SU-DHL-6 (cell line): ENCODE measurements around the gene ZNF385C.

Experiments
- H2AFZ ChIP-seq: fragments of 200-600 bp; sonication (generic); 2 replicates; pipeline ENCODE4 v1.6.1; 2014; ENCODE audit warnings: low read depth, mild to moderate bottlenecking, moderate library complexity, mixed read lengths, antibody characterized with exemption, low read length; ENCODE audit not compliant: severe bottlenecking
- H3F3A ChIP-seq: fragments of 200-600 bp; shearing (Covaris generic); 2 replicates; pipeline ENCODE4 v1.6.0; 2016; ENCODE audit warnings: antibody characterized with exemption, mild to moderate bottlenecking; ENCODE audit not compliant: insufficient read depth
- H3K27ac ChIP-seq: fragments of 200-600 bp; sonication (generic); 2 replicates; pipeline ENCODE4 v1.5.1; 2016; ENCODE audit warnings: low read depth, mild to moderate bottlenecking, low read length, moderate library complexity, mixed read lengths
- H3K27me3 ChIP-seq: fragments of 200-600 bp; sonication (generic), shearing (Covaris generic); 2 replicates; pipeline ENCODE4 v1.6.0; 2014; ENCODE audit warnings: mild to moderate bottlenecking, low read length
- H3K36me3 ChIP-seq: fragments of 200-600 bp; sonication (generic); 2 replicates; pipeline ENCODE4 v1.6.1; 2014; ENCODE audit warnings: mild to moderate bottlenecking, low read length, mixed read lengths
- H3K4me2 ChIP-seq: fragments of 300-600, 200-600 bp; shearing (Covaris generic), sonication (generic); 2 replicates; pipeline ENCODE4 v1.6.0; 2014; ENCODE audit warnings: low read length, low read depth, mild to moderate bottlenecking; ENCODE audit not compliant: poor library complexity, severe bottlenecking
- H3K4me3 ChIP-seq: fragments of 200-600 bp; sonication (generic); 2 replicates; pipeline ENCODE4 v1.5.1; 2014; ENCODE audit warnings: antibody characterized with exemption, low read length, mild to moderate bottlenecking, mixed read lengths; ENCODE audit not compliant: insufficient read depth, poor library complexity, severe bottlenecking
- H3K79me2 ChIP-seq: fragments of 200-600 bp; sonication (generic); 2 replicates; pipeline ENCODE4 v1.6.1; 2014; ENCODE audit warnings: mild to moderate bottlenecking, low read length, moderate library complexity; ENCODE audit not compliant: insufficient read depth
- H3K9ac ChIP-seq: fragments of 200-600 bp; sonication (generic); 2 replicates; pipeline ENCODE4 v1.7.0; 2014; ENCODE audit warnings: mild to moderate bottlenecking, low read length
- H3K9me2 ChIP-seq: fragments of 200-600 bp; sonication (generic); replicated peaks from 2 replicates; pipeline ENCODE4 v1.6.1; 2014; ENCODE audit warnings: low read length; ENCODE audit not compliant: insufficient read depth
- H3K9me3 ChIP-seq: fragments of 200-600 bp; sonication (generic); 2 replicates; pipeline ENCODE4 v1.6.1; 2014; ENCODE audit warnings: low read length, mixed read lengths; ENCODE audit not compliant: insufficient read depth
- H4K20me1 ChIP-seq: fragments of 200-600 bp; sonication (generic); 2 replicates; pipeline ENCODE4 v1.6.1; 2014; ENCODE audit warnings: low read depth, mild to moderate bottlenecking, antibody characterized with exemption, low read length, moderate library complexity, mixed read lengths
- EZH2phosphoT487 ChIP-seq: fragments of 200-600 bp; sonication (generic), shearing (Covaris generic); conservative IDR thresholded peaks from 2 replicates; pipeline ENCODE4 v1.6.1; 2018; ENCODE audit warnings: mild to moderate bottlenecking, antibody characterized with exemption, low read length, moderate library complexity, mixed read lengths
- TF ChIP-seq, protein P1 (sequence below): fragments of 200-600 bp; sonication (generic); IDR thresholded peaks from one replicate; pipeline ENCODE4 v1.5.1; 2017; ENCODE audit warnings: antibody characterized with exemption, mild to moderate bottlenecking, low read length, moderate library complexity; ENCODE audit not compliant: insufficient read depth, poor library complexity, severe bottlenecking

The ZNF385C gene

DNA sequence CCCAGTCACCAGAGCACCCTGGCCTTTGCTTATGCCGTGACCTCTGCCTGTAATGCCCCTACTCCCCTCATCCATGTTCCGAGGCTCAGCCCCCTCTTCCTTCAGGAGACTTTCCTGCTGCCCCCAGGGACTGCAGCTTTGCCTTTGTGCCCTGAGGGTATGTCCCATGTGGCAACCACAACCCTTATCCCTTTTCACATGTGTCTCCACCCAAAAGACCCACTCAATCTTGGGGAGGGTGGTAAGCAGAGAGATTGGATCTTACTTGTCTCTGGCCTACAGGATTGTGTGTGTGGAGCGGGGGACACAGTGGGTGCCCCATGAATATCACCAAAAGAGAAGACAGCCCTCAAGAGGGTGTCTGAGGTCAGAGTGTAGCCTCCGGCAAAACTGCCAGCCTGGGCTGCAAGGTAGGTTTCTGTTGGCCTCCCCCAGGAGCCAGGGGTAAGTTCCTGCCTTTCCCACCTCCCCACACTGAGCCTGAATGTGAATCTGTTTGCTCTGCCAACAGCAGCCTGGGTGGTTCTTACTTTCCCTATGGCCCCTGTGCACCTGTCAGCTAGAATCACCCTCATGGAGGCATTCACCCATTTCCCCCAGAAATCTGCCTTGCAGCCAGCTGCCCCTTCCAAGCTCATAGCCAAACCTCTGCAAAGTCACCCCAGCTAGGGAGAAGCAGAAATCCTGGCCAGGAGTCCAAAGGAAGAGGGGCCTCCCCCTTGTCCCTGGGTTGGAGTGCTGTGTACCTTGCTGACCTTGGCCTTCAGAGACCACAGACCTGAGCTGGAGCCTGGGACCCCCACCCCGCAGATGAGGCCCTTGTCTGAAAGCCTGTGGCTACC lies 36.4 kb downstream of the ZNF385C start:
- Histone ChIP-seq H3K9ac (no peak overlapping the region), H3K79me2 (no peaks in the 10 kb centered on the region), H4K20me1 (no peaks in the 10 kb centered on the region), H3K36me3 (no peaks in the 10 kb centered on the region), H3K27me3 (no peaks in the 10 kb centered on the region), H3K27ac (no peak overlapping the region), H3K9me3 (no peaks in the 10 kb centered on the region), H2AFZ (no peak overlapping the region), H3K4me3 (no peak overlapping the region), H3F3A (no peaks in the 10 kb centered on the region), H3K4me2 (no peak overlapping the region), H3K9me2 (no peaks in the 10 kb centered on the region)
- TF ChIP-seq, protein P1, sequence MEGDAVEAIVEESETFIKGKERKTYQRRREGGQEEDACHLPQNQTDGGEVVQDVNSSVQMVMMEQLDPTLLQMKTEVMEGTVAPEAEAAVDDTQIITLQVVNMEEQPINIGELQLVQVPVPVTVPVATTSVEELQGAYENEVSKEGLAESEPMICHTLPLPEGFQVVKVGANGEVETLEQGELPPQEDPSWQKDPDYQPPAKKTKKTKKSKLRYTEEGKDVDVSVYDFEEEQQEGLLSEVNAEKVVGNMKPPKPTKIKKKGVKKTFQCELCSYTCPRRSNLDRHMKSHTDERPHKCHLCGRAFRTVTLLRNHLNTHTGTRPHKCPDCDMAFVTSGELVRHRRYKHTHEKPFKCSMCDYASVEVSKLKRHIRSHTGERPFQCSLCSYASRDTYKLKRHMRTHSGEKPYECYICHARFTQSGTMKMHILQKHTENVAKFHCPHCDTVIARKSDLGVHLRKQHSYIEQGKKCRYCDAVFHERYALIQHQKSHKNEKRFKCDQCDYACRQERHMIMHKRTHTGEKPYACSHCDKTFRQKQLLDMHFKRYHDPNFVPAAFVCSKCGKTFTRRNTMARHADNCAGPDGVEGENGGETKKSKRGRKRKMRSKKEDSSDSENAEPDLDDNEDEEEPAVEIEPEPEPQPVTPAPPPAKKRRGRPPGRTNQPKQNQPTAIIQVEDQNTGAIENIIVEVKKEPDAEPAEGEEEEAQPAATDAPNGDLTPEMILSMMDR: no peak
- TF ChIP-seq EZH2phosphoT487: no peak

DNA sequence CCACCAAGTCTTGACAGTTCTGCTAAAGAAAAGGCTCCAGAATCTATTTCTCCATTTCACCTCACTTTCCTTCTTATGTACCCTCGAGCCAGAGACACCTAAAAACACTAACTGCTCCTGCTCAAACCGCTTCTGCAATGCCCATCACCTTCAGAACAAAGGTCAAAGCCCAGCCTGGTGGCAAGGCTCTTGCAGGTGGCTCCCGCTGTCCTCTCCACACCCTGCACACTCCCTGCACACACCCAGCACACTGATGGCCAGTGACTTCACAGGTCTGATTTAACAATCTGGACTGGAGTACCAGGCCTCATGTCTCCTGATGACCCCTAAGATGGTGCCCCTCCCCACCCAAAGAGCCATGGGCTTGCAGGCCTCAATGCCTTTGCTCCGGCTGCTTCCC lies 38.0 kb downstream of the ZNF385C start:
- no peak for TF ChIP-seq EZH2phosphoT487
- TF ChIP-seq, protein P1: no peak

GRCh38 chr17:42059815-42060214 lies 38.5 kb downstream of the ZNF385C start:
- Histone ChIP-seq H2AFZ (no peak overlapping the region), H3K27ac (no peak overlapping the region), H3K4me2 (no peak overlapping the region)

More for the DNA sequence above, 38.0 kb downstream of the ZNF385C start:
- Histone ChIP-seq H3K9me2 (no peaks in the 10 kb centered on the region), H3K36me3 (no peaks in the 10 kb centered on the region), H2AFZ (no peak overlapping the region), H3F3A (no peaks in the 10 kb centered on the region), H3K4me3 (no peak overlapping the region), H3K79me2 (no peaks in the 10 kb centered on the region), H3K9ac (no peak overlapping the region), H3K9me3 (no peaks in the 10 kb centered on the region), H4K20me1 (no peaks in the 10 kb centered on the region), H3K27me3 (no peaks in the 10 kb centered on the region), H3K27ac (no peak overlapping the region), H3K4me2 (no peak overlapping the region)

More at GRCh38 chr17:42059815-42060214, 38.5 kb downstream of the ZNF385C start:
- H3K9me2 ChIP-seq: no peaks in the 10 kb centered on the region
- no peak overlapping the region for H3K4me3 ChIP-seq
- no peaks in the 10 kb centered on the region for H3F3A ChIP-seq
- no peaks in the 10 kb centered on the region for H3K79me2 ChIP-seq
- H3K9ac ChIP-seq: no peak overlapping the region
- H4K20me1 ChIP-seq: no peaks in the 10 kb centered on the region
- TF ChIP-seq, protein P1: no peak
- no peak for TF ChIP-seq EZH2phosphoT487
- no peaks in the 10 kb centered on the region for H3K36me3 ChIP-seq
- no peaks in the 10 kb centered on the region for H3K27me3 ChIP-seq
- H3K9me3 ChIP-seq: no peaks in the 10 kb centered on the region
